Measurements from ENCODE around the gene SWAP70. TPM values are rescaled to one million over a fixed set of nuclear protein-coding genes. Genes with fewer than 3 reads are reported as not detected.

Gene SWAP70
- total and polyA plus RNA-seq, 10 of the 15 experiments (the other 5 are each of a cell fraction or from before 2014, with no cell fraction given) = 20.6 to 62.4 (median 41.7) TPM

- no peak for TF ChIP-seq E4F1 (IDR thresholded peaks at IDR 0.05; ENCODE audit: borderline replicate concordance, partially characterized antibody)
- TF ChIP-seq EED (IDR thresholded peaks at IDR 0.05; ENCODE audit: low read depth) = peak; percentile 97
- TF ChIP-seq PAX5 (IDR thresholded peaks at IDR 0.05; ENCODE audit: borderline replicate concordance, low read depth, low read length) = peak; percentile 23; the same call in 1 of the 2 replicates
- TF ChIP-seq BACH1 (IDR thresholded peaks at IDR 0.05; ENCODE audit: borderline replicate concordance) = peak; percentile 98
- TF ChIP-seq TCF3 (IDR thresholded peaks at IDR 0.05; ENCODE audit: borderline replicate concordance, insufficient read depth, low read depth, low read length) = no peak
- TF ChIP-seq ASH2L (IDR thresholded peaks at IDR 0.05; ENCODE audit: borderline replicate concordance, low read depth) = no peak
- peak; percentile 69; the same call in 1 of the 2 replicates for TF ChIP-seq CBFB (IDR thresholded peaks at IDR 0.05; ENCODE audit: low read depth)
- TF ChIP-seq KDM1A (IDR thresholded peaks at IDR 0.05; ENCODE audit: borderline replicate concordance) = no peak
- no peak for TF ChIP-seq SMC3 (IDR thresholded peaks at IDR 0.05; ENCODE audit: borderline replicate concordance, low read length)
- TF ChIP-seq MTA3 (IDR thresholded peaks at IDR 0.05; ENCODE audit: borderline replicate concordance, low read length) = peak; percentile 71; the same call in 1 of the 2 replicates
- TF ChIP-seq RELB (IDR thresholded peaks at IDR 0.05; ENCODE audit: low read depth) = peak; percentile 78
- no peak; the same call in 1 of the 2 replicates for TF ChIP-seq ZBTB40 (IDR thresholded peaks at IDR 0.05; ENCODE audit: borderline replicate concordance)
- no peak for TF ChIP-seq TCF12 (IDR thresholded peaks at IDR 0.05; ENCODE audit: low read depth, low read length)
- TF ChIP-seq HDAC2 (IDR thresholded peaks at IDR 0.05) = no peak; the same call in 1 of the 2 replicates
- TF ChIP-seq JUNB (IDR thresholded peaks at IDR 0.05) = peak; percentile 76
- no peak for TF ChIP-seq ZNF592 (IDR thresholded peaks at IDR 0.05)
- TF ChIP-seq EZH2 (IDR thresholded peaks at IDR 0.05; ENCODE audit: borderline replicate concordance, control insufficient read depth, low read depth, low read length) = no peak
Observed at GRCh38 chr11:9716275-9717039, 52.6 kb downstream of the SWAP70 start (continued).

All from GM12878 (cell line).